Gastroesophageal sphincter (tissue), 3 donors: ENCODE results near the gene NUP43.

Source experiments
- CTCF ChIP-seq, 4 experiments: fragments of 200-600 bp in 2 of 4; fragments of 450-650 bp in 2 of 4; sonication (generic) in 1 of 4; IDR thresholded peaks; one replicate each; pipeline ENCODE4 v1.5.1; 2017 to 2019; ENCODE audit warnings: antibody characterized with exemption in 4 of 4, mild to moderate bottlenecking in 2 of 4, moderate library complexity in 2 of 4
- POLR2A ChIP-seq, 2 donors: fragments of 450-650 bp; IDR thresholded peaks; one replicate each; pipeline ENCODE4 v1.6.1; 2017; ENCODE audit warnings: antibody characterized with exemption in 2 of 2, mild to moderate bottlenecking in 2 of 2, moderate library complexity in 1 of 2

GRCh38 chr6:149746147-149746946 lies at the start of gene NUP43:
- TF ChIP-seq CTCF (IDR thresholded peaks at IDR 0.05): peak; percentile 32 to 83 (median 76)
- peak; percentile 22 to 38 for TF ChIP-seq POLR2A (IDR thresholded peaks at IDR 0.05)
